B cell (primary cell): ENCODE data around the gene PRKACA.

Source experiments
- CTCF ChIP-seq: fragments of 200-600 bp; IDR thresholded peaks from one replicate; pipeline ENCODE4 v1.8.0; 2022; ENCODE audit warnings: antibody characterized with exemption, mild to moderate bottlenecking
- EZH2 ChIP-seq: IDR thresholded peaks from 2 replicates; pipeline ENCODE4 v1.6.1; 2012; ENCODE audit warnings: borderline replicate concordance, low read depth, mild to moderate bottlenecking, moderate library complexity, low read length; ENCODE audit not compliant: insufficient read depth, poor library complexity, severe bottlenecking

- TF ChIP-seq EZH2: no peak
- no peak for TF ChIP-seq CTCF
Observed at GRCh38 chr19:14117668-14118164, at the start of gene PRKACA.
